AG04449 (cell line): ENCODE data around the gene ADGRG6.

Experiments used
- CTCF ChIA-PET: fragments of 350-600 bp; formaldehyde crosslinking; extraction: SDS; loops from one replicate; lab custom pipeline; 2021; ENCODE audit warnings: antibody characterized with exemption; lab: Yijun Ruan, JAX
- POLR2A ChIA-PET: fragments of 400-600, 350-600 bp; formaldehyde crosslinking; extraction: SDS; loops from one replicate; lab custom pipeline; 2020; ENCODE audit warnings: antibody characterized with exemption, inconsistent platforms; lab: Yijun Ruan, JAX
- DNase-seq: peaks from one replicate; pipeline ENCODE4 v3.0.0-alpha.2; 2010; ENCODE audit warnings: low read depth, low spot score
- H3K4me3 ChIP-seq: 2 replicates; pipeline ENCODE4 v1.5.1; 2011; ENCODE audit warnings: low read depth, mild to moderate bottlenecking, control low read depth, low read length
- CTCF ChIP-seq: IDR thresholded peaks from one replicate; pipeline ENCODE4 v1.5.1; 2011; ENCODE audit warnings: mild to moderate bottlenecking, moderate library complexity, low read length, control low read depth, inconsistent platforms; ENCODE audit not compliant: insufficient read depth; ENCODE audit errors: missing control alignments

The ADGRG6 gene

GRCh38 chr6:142301651-142302391, at the start of gene ADGRG6:
Gene ADGRG6, plus strand, starts transcription at chr6:142302007. Its CDS starts 323 bp downstream, at chr6:142302330.
- peak within 1 kb of the TSS; percentile 67 for H3K4me3 ChIP-seq
- no peak for DNase-seq
- ChIA-PET CTCF (interaction anchor here (0.6 to 1.2 kb wide), 4 partner anchors 11 to 22 kb away, joined by 3 read pairs; no protein-coding TSS in a partner anchor), POLR2A (no interaction called here)
- peak; percentile 3 for TF ChIP-seq CTCF

- POLR2A ChIA-PET = no interaction called here
- CTCF ChIA-PET = no interaction called here
These were observed 47.3 kb upstream of the ADGRG6 start for GRCh38 chr6:142254513-142254912.

GRCh38 chr6:142255785-142256184, 46.0 kb upstream of the ADGRG6 start:
- POLR2A ChIA-PET = no interaction called here
- CTCF ChIA-PET = interaction anchor here (0.6 to 0.8 kb wide), 2 partner anchors 8 to 22 kb away, joined by 3 read pairs; no protein-coding TSS in a partner anchor
- TF ChIP-seq CTCF = no peak

More at GRCh38 chr6:142254513-142254912, 47.3 kb upstream of the ADGRG6 start:
- DNase-seq = no peak
- TF ChIP-seq CTCF = no peak
- H3K4me3 ChIP-seq = no peak overlapping the region

GRCh38 chr6:142258305-142258704, 43.5 kb upstream of the ADGRG6 start:
- DNase-seq = no peak
- POLR2A ChIA-PET = no interaction called here
- no peak overlapping the region for H3K4me3 ChIP-seq
- CTCF ChIA-PET = no interaction called here
- no peak for TF ChIP-seq CTCF

More at GRCh38 chr6:142255785-142256184, 46.0 kb upstream of the ADGRG6 start:
- no peak overlapping the region for H3K4me3 ChIP-seq
- no peak for DNase-seq

GRCh38 chr6:142258757-142259156, 43.0 kb upstream of the ADGRG6 start:
- H3K4me3 ChIP-seq = no peak overlapping the region
- ChIA-PET CTCF (no interaction called here), POLR2A (no interaction called here)
- no peak for DNase-seq
- TF ChIP-seq CTCF = no peak

GRCh38 chr6:142260748-142261147, 41.1 kb upstream of the ADGRG6 start:
- no peak for DNase-seq
- ChIA-PET CTCF (interaction anchor here (1.7 kb wide), 1 partner anchor 53 kb away, joined by 6 read pairs; no protein-coding TSS in a partner anchor), POLR2A (no interaction called here)
- no peak for TF ChIP-seq CTCF
- no peak overlapping the region for H3K4me3 ChIP-seq
